WTC11 (cell line): ENCODE measurements around the gene ADGRL2. TPM values are rescaled to one million over a fixed set of nuclear protein-coding genes. Genes with fewer than 3 reads are reported as not detected.

Experiments used
- ATAC-seq: fragments of 200-7000 bp; cut with Tn5 transposase; 2 replicates; pipeline ENCODE4 v1.10.0; 2021; ENCODE audit warnings: mild to moderate bottlenecking, moderate library complexity
- CTCF ChIA-PET: fragments of 300-600 bp; sonication (Branson Sonifier 250); formaldehyde crosslinking; loops from one replicate; lab custom pipeline; 2021; ENCODE audit warnings: antibody characterized with exemption; lab: Charles Lee
- POLR2A ChIA-PET: fragments of 350-600 bp; sonication (Branson Sonifier 250); formaldehyde crosslinking; loops from one replicate; lab custom pipeline; 2021; ENCODE audit warnings: antibody characterized with exemption; lab: Charles Lee
- DNase-seq: peaks from one replicate; pipeline ENCODE4 v3.0.0; 2021; ENCODE audit warnings: low spot score
- H3K27ac Mint-ChIP-seq: 2 replicates; pipeline ENCODE4 v1.8.0; 2021; ENCODE audit warnings: mixed read lengths
- H3K27me3 Mint-ChIP-seq: 2 replicates; pipeline ENCODE4 v1.8.0; 2021; ENCODE audit warnings: low read depth, mild to moderate bottlenecking, moderate library complexity, mixed read lengths
- H3K36me3 Mint-ChIP-seq: 2 replicates; pipeline ENCODE4 v1.8.0; 2021; ENCODE audit warnings: mixed read lengths
- H3K4me1 Mint-ChIP-seq: 2 replicates; pipeline ENCODE4 v1.8.0; 2022; ENCODE audit warnings: mixed read lengths
- H3K4me3 Mint-ChIP-seq: 2 replicates; pipeline ENCODE4 v1.8.0; 2021; ENCODE audit warnings: mild to moderate bottlenecking, moderate library complexity, mixed read lengths
- H3K9me3 Mint-ChIP-seq: 2 replicates; pipeline ENCODE4 v1.8.0; 2021; ENCODE audit warnings: mixed read lengths
- ATF2 ChIP-seq: sonication (generic); formaldehyde crosslinking; IDR thresholded peaks from 2 replicates; pipeline ENCODE4 v1.8.1; 2022; ENCODE audit warnings: low read depth, missing genetic modification reagents, borderline replicate concordance
- CREB1 ChIP-seq: sonication (generic); formaldehyde crosslinking; IDR thresholded peaks from 2 replicates; pipeline ENCODE4 v1.8.0; 2023; ENCODE audit warnings: mild to moderate bottlenecking, missing genetic modification reagents
- ERG ChIP-seq: fragments of 250-450 bp; sonication (Bioruptor Pico); IDR thresholded peaks from 2 replicates; pipeline ENCODE4 v1.8.0; 2021; ENCODE audit warnings: mild to moderate bottlenecking
- ETV6 ChIP-seq: sonication (generic); formaldehyde crosslinking; IDR thresholded peaks from 2 replicates; pipeline ENCODE4 v1.8.1; 2022; ENCODE audit warnings: mild to moderate bottlenecking, missing genetic modification reagents
- GTF2I ChIP-seq: fragments of 250-450 bp; sonication (Bioruptor Pico); conservative IDR thresholded peaks from 2 replicates; pipeline ENCODE4 v1.4.0; 2021; ENCODE audit warnings: mild to moderate bottlenecking
- HMGA2 ChIP-seq: fragments of 250-450 bp; sonication (Bioruptor Pico); IDR thresholded peaks from 2 replicates; pipeline ENCODE4 v1.4.0; 2021; ENCODE audit warnings: mild to moderate bottlenecking, moderate library complexity
- JUN ChIP-seq: sonication (generic); formaldehyde crosslinking; IDR thresholded peaks from 2 replicates; pipeline ENCODE4 v1.8.0; 2023; ENCODE audit warnings: mild to moderate bottlenecking, missing genetic modification reagents
- NFYB ChIP-seq: sonication (generic); formaldehyde crosslinking; conservative IDR thresholded peaks from 2 replicates; pipeline ENCODE4 v1.8.0; 2022; ENCODE audit warnings: low read depth, missing genetic modification reagents
- NR3C1 ChIP-seq: sonication (generic); formaldehyde crosslinking; conservative IDR thresholded peaks from 2 replicates; pipeline ENCODE4 v1.8.1; 2023; ENCODE audit warnings: low read depth, mild to moderate bottlenecking, missing genetic modification reagents
- OVOL2 ChIP-seq: fragments of 250-450 bp; sonication (Bioruptor Pico); IDR thresholded peaks from 2 replicates; pipeline ENCODE4 v1.9.0; 2021; ENCODE audit warnings: mild to moderate bottlenecking, borderline replicate concordance
- SMAD3 ChIP-seq: sonication (generic); formaldehyde crosslinking; IDR thresholded peaks from 2 replicates; pipeline ENCODE4 v1.8.0; 2022; ENCODE audit warnings: missing genetic modification reagents, mild to moderate bottlenecking, borderline replicate concordance
- TEAD1 ChIP-seq: sonication (generic); formaldehyde crosslinking; IDR thresholded peaks from 2 replicates; pipeline ENCODE4 v1.8.0; 2022; ENCODE audit warnings: mild to moderate bottlenecking, missing genetic modification reagents
- ZBTB21 ChIP-seq: sonication (generic); formaldehyde crosslinking; IDR thresholded peaks from 2 replicates; pipeline ENCODE4 v1.8.1; 2023; ENCODE audit warnings: mild to moderate bottlenecking, missing genetic modification reagents, borderline replicate concordance
- ZBTB43 ChIP-seq: sonication (generic); formaldehyde crosslinking; IDR thresholded peaks from 2 replicates; pipeline ENCODE4 v1.8.1; 2023; ENCODE audit warnings: mild to moderate bottlenecking, missing genetic modification reagents
- ZNF317 ChIP-seq: sonication (generic); formaldehyde crosslinking; IDR thresholded peaks from 2 replicates; pipeline ENCODE4 v1.8.1; 2023; ENCODE audit warnings: low read depth, mild to moderate bottlenecking, moderate library complexity, missing genetic modification reagents, borderline replicate concordance
- ZNF423 ChIP-seq: fragments of 250-450 bp; sonication (Bioruptor Pico); IDR thresholded peaks from 2 replicates; pipeline ENCODE4 v2.1.2; 2022; ENCODE audit warnings: mild to moderate bottlenecking, moderate library complexity
- ZNF425 ChIP-seq: fragments of 250-450 bp; sonication (Bioruptor Pico); conservative IDR thresholded peaks from 2 replicates; pipeline ENCODE4 v1.9.0; 2021; ENCODE audit warnings: mild to moderate bottlenecking
- total RNA-seq: library from RNA; stranded (reverse); gene quantifications from 3 replicates; pipeline ENCODE4 v1.2.3, GENCODE V29; 2021

Gene ADGRL2
- total RNA-seq, 1 experiment from 2014 or later, result 71.6 TPM

GRCh38 chr1:81819613-81820012 is 18.9 kb downstream of the ADGRL2 start (continued):
- TF ChIP-seq GTF2I (CRISPR knock-in tag) (no peak), SMAD3 (CRISPR knock-in tag) (no peak), ZNF317 (CRISPR knock-in tag) (no peak), OVOL2 (CRISPR knock-in tag) (no peak), ZBTB43 (CRISPR knock-in tag) (no peak), CREB1 (no peak), ZNF423 (CRISPR knock-in tag) (no peak), ERG (CRISPR knock-in tag) (no peak), HMGA2 (CRISPR knock-in tag) (no peak), NR3C1 (CRISPR knock-in tag) (no peak), JUN (CRISPR knock-in tag) (no peak), ATF2 (CRISPR knock-in tag) (no peak), TEAD1 (CRISPR knock-in tag) (no peak), ZNF425 (no peak), NFYB (CRISPR knock-in tag) (no peak)

- peaks cover 73% of the 10 kb centered on the region for H3K4me1 Mint-ChIP-seq
- no peak overlapping the region; the same call in 1 of the 2 replicates for H3K27ac Mint-ChIP-seq
- ChIA-PET POLR2A (no interaction called here), CTCF (interaction anchor here (0.7 kb wide), 1 partner anchor 11 kb away, joined by 3 read pairs; no protein-coding TSS in a partner anchor)
- H3K36me3 Mint-ChIP-seq, result no peaks in the 10 kb centered on the region
- H3K27me3 Mint-ChIP-seq, result no peaks in the 10 kb centered on the region
- TF ChIP-seq ZBTB21 (CRISPR knock-in tag) (no peak), ZNF317 (CRISPR knock-in tag) (no peak), ERG (CRISPR knock-in tag) (no peak)
- ATAC-seq (peak; percentile 48; the same call in 1 of the 2 replicates), DNase-seq (no peak)
- no peaks in the 10 kb centered on the region for H3K9me3 Mint-ChIP-seq
- no peak overlapping the region for H3K4me3 Mint-ChIP-seq
Measured at GRCh38 chr1:81820765-81821164, 20.0 kb downstream of the ADGRL2 start.

- no peak for TF ChIP-seq ETV6
- TF ChIP-seq NR3C1 (CRISPR knock-in tag), result no peak
- no peaks in the 10 kb centered on the region for H3K27me3 Mint-ChIP-seq
- peak overlapping the region; percentile 26; the same call in 1 of the 2 replicates for H3K27ac Mint-ChIP-seq
- DNase-seq (no peak), ATAC-seq (no peak)
- ChIA-PET CTCF (no interaction called here), POLR2A (interaction anchor here (1.1 kb wide), 1 partner anchor 19 kb away, joined by 3 read pairs; no protein-coding TSS in a partner anchor)
- H3K36me3 Mint-ChIP-seq, result no peaks in the 10 kb centered on the region
- H3K9me3 Mint-ChIP-seq, result no peaks in the 10 kb centered on the region
- no peak overlapping the region for H3K4me3 Mint-ChIP-seq
- H3K4me1 Mint-ChIP-seq, result peaks cover 70% of the 10 kb centered on the region
Measured at GRCh38 chr1:81823082-81823481, 22.3 kb downstream of the ADGRL2 start.
